ENCODE results near the gene LTV1. TPM values are rescaled to one million over a fixed set of nuclear protein-coding genes. Genes with fewer than 3 reads are reported as not detected.
"Not testable (repeated sequence)": the region's sequence is repeated elsewhere in the genome, so short reads cannot be mapped to it uniquely, and the experiment has no call there.

LTV1 gene
- total RNA-seq, 4 donors from 2014 or later: 15.5 to 23.1 (median 20.4) TPM

- H3K27ac ChIP-seq: no peak overlapping the region
- intact Hi-C loops (cut with DNase I): no loop called here
- peaks cover 0 to 5% (median 0%) of the 10 kb centered on the region in 3 donors for H3K9me3 ChIP-seq
- peaks cover 14 to 99% (median 40%) of the 10 kb centered on the region in 3 donors for H3K36me3 ChIP-seq
- no peaks in the 10 kb centered on the region for H3K27me3 ChIP-seq
- TF ChIP-seq CTCF (IDR thresholded peaks at IDR 0.05) (no peak), POLR2A (IDR thresholded peaks at IDR 0.05) (no peak)
- no peaks in the 10 kb centered on the region for H3K4me1 ChIP-seq
- 95% methylated on average over 3 of the region's 3 CpGs for WGBS, 2 donors
- DNase-seq: no peak
- H3K4me3 ChIP-seq: no peak overlapping the region
Measured at GRCh38 chr6:143859891-143860660, 16.9 kb downstream of the LTV1 start.

GRCh38 chr6:143863771-143864170 lies 20.6 kb downstream of the LTV1 start:
- H3K4me3 ChIP-seq: no peak overlapping the region
- no peaks in the 10 kb centered on the region for H3K4me1 ChIP-seq
- TF ChIP-seq CTCF (IDR thresholded peaks at IDR 0.05) (no peak), POLR2A (IDR thresholded peaks at IDR 0.05) (no peak)
- no peaks in the 10 kb centered on the region for H3K9me3 ChIP-seq
- no peak for DNase-seq
- H3K27me3 ChIP-seq: no peaks in the 10 kb centered on the region
- WGBS, 2 donors: 81 to 84% methylated on average over 2 of the region's 2 CpGs
- no peak overlapping the region for H3K27ac ChIP-seq
- H3K36me3 ChIP-seq: peaks cover 0 to 74% (median 24%) of the 10 kb centered on the region in 3 donors
- intact Hi-C loops (cut with DNase I): no loop called here

GRCh38 chr6:143864234-143864633 lies 21.1 kb downstream of the LTV1 start, which contains the start of gene ZC2HC1B:
Gene ZC2HC1B, plus strand, starts transcription at chr6:143864474. Its CDS starts 66 bp downstream, at chr6:143864540.
- no peaks in the 10 kb centered on the region for H3K4me1 ChIP-seq
- WGBS, 2 donors: 86 to 92% methylated on average over 1 of the region's 1 CpG
- intact Hi-C loops (cut with DNase I): no loop called here
- H3K36me3 ChIP-seq: peaks cover 0 to 70% (median 24%) of the 10 kb centered on the region in 3 donors
- H3K4me3 ChIP-seq: no peak within 1 kb of the TSS
- DNase-seq: no peak
- no peaks in the 10 kb centered on the region for H3K27me3 ChIP-seq
- TF ChIP-seq POLR2A (IDR thresholded peaks at IDR 0.05) (no peak), CTCF (IDR thresholded peaks at IDR 0.05) (no peak)
- no peaks in the 10 kb centered on the region for H3K9me3 ChIP-seq
- H3K27ac ChIP-seq: no peak within 1 kb of the TSS

- intact Hi-C loops (cut with DNase I): no loop called here
- TF ChIP-seq POLR2A (IDR thresholded peaks at IDR 0.05) (no peak), CTCF (IDR thresholded peaks at IDR 0.05) (no peak)
- no peak for DNase-seq
- Histone ChIP-seq H3K36me3 (peaks cover 0 to 40% (median 7%) of the 10 kb centered on the region in 3 donors), H3K4me1 (no peaks in the 10 kb centered on the region), H3K27ac (no peak overlapping the region), H3K27me3 (no peaks in the 10 kb centered on the region), H3K9me3 (no peaks in the 10 kb centered on the region), H3K4me3 (no peak overlapping the region)
Measured at GRCh38 chr6:143867236-143867635, 24.1 kb downstream of the LTV1 start.

GRCh38 chr6:143868808-143869207 lies 25.7 kb downstream of the LTV1 start:
- H3K4me3 ChIP-seq, DNase-seq: not testable (repeated sequence)
- 75 to 84% methylated on average over 3 of the region's 3 CpGs for WGBS, 2 donors

GRCh38 chr6:143871202-143871730 lies 28.1 kb downstream of the LTV1 start:
- DNase-seq; intact Hi-C loops (cut with DNase I); H3K4me1 ChIP-seq; H3K36me3 ChIP-seq; H3K27me3 ChIP-seq; H3K9me3 ChIP-seq; H3K27ac ChIP-seq; H3K4me3 ChIP-seq: not testable (repeated sequence)
- WGBS, 2 donors: 93 to 100% methylated on average over 1 of the region's 1 CpG

More at GRCh38 chr6:143868808-143869207, 25.7 kb downstream of the LTV1 start:
- H3K4me1 ChIP-seq; intact Hi-C loops (cut with DNase I); H3K27ac ChIP-seq; H3K27me3 ChIP-seq; H3K9me3 ChIP-seq: not testable (repeated sequence)
- peaks cover 0 to 24% (median 0%) of the 10 kb centered on the region in 3 donors for H3K36me3 ChIP-seq
